Measurements from ENCODE around the gene PCNX1.

The PCNX1 gene

GRCh38 chr14:70897464-70897863 lies 9.8 kb upstream of the PCNX1 start:
- TF ChIP-seq CTCF (IDR thresholded peaks at IDR 0.05; ENCODE audit: insufficient read depth, low read length, poor library complexity, severe bottlenecking): no peak
- Histone ChIP-seq H3K27me3 (replicated peaks; ENCODE audit: control insufficient read depth, insufficient read depth, low read length) (no peaks in the 10 kb centered on the region), H3K36me3 (ENCODE audit: control insufficient read depth, insufficient read depth, low read length) (no peaks in the 10 kb centered on the region), H3K4me3 (replicated peaks; ENCODE audit: low read depth, low read length) (no peak overlapping the region)
- DNase-seq (ENCODE audit: extremely low read depth, insufficient read length): no peak

DNA sequence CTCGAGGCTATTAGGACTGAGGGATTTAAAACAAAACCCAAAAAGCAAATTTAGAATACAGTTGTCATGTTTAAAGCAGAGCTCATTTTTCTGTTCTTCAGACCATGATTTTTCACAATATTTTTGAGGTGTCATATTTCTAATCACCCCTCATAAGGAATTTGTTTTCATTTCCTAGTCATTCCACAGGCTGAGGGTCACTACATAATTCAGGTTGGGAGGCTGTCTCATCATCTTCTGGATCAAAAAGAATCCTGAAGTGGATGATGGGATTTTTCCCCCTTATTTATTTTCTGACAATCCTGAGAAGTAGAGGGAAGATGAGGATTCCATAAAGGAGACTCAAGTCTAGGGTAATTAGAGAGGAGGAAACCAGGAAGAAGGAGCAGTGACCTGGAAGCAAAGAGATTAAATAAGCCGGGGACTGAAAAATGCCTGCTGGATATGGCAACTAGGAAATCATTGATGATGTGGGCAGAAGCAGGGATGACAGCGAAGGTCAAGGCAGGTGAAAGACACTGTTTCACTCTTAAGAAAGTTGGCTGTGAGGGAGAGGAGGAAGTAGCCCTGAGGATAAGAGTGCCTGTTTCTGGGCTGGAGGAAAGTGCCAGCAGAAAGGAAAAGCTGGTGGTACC lies 9.0 kb upstream of the PCNX1 start:
- no peak for DNase-seq (ENCODE audit: extremely low read depth, insufficient read length)
- no peaks in the 10 kb centered on the region for H3K36me3 ChIP-seq (ENCODE audit: control insufficient read depth, insufficient read depth, low read length)
- H3K4me3 ChIP-seq (replicated peaks; ENCODE audit: low read depth, low read length): no peak overlapping the region
- no peaks in the 10 kb centered on the region for H3K27me3 ChIP-seq (replicated peaks; ENCODE audit: control insufficient read depth, insufficient read depth, low read length)
- no peak for TF ChIP-seq CTCF (IDR thresholded peaks at IDR 0.05; ENCODE audit: insufficient read depth, low read length, poor library complexity, severe bottlenecking)

GRCh38 chr14:70901269-70901668 lies 6.0 kb upstream of the PCNX1 start:
- no peaks in the 10 kb centered on the region for H3K36me3 ChIP-seq (ENCODE audit: control insufficient read depth, insufficient read depth, low read length)
- no peak overlapping the region for H3K4me3 ChIP-seq (replicated peaks; ENCODE audit: low read depth, low read length)
- no peaks in the 10 kb centered on the region for H3K27me3 ChIP-seq (replicated peaks; ENCODE audit: control insufficient read depth, insufficient read depth, low read length)
- DNase-seq (ENCODE audit: extremely low read depth, insufficient read length): no peak
- TF ChIP-seq CTCF (IDR thresholded peaks at IDR 0.05; ENCODE audit: insufficient read depth, low read length, poor library complexity, severe bottlenecking): no peak

GRCh38 chr14:70902184-70902583 lies 5.1 kb upstream of the PCNX1 start:
- no peaks in the 10 kb centered on the region for H3K36me3 ChIP-seq (ENCODE audit: control insufficient read depth, insufficient read depth, low read length)
- no peaks in the 10 kb centered on the region for H3K27me3 ChIP-seq (replicated peaks; ENCODE audit: control insufficient read depth, insufficient read depth, low read length)
- DNase-seq (ENCODE audit: extremely low read depth, insufficient read length): no peak
- H3K4me3 ChIP-seq (replicated peaks; ENCODE audit: low read depth, low read length): no peak overlapping the region
- TF ChIP-seq CTCF (IDR thresholded peaks at IDR 0.05; ENCODE audit: insufficient read depth, low read length, poor library complexity, severe bottlenecking): no peak

DNA sequence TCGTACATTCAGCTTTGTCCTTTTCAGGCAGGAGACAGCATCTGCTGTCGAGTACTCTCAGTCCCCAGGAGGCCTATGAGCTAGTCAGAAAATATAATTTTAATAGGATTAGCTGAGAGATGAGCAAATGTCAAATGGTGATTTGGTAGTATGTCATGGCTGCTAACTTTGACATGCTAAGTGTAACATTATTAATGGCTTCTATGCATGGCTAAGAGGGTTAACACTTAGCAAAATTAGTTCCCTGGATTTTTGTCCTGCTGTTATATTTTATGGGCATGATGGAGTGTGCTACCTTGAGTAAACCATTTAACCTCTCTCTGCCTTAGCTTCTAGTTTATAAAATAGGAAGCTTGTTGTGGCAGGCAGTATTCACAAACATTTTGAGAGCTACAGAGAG lies 2.9 kb upstream of the PCNX1 start:
- no peaks in the 10 kb centered on the region for H3K27me3 ChIP-seq (replicated peaks; ENCODE audit: control insufficient read depth, insufficient read depth, low read length)
- no peak for TF ChIP-seq CTCF (IDR thresholded peaks at IDR 0.05; ENCODE audit: insufficient read depth, low read length, poor library complexity, severe bottlenecking)
- DNase-seq (ENCODE audit: extremely low read depth, insufficient read length): no peak
- no peak overlapping the region for H3K4me3 ChIP-seq (replicated peaks; ENCODE audit: low read depth, low read length)
- H3K36me3 ChIP-seq (ENCODE audit: control insufficient read depth, insufficient read depth, low read length): no peaks in the 10 kb centered on the region

- Histone ChIP-seq H3K27me3 (replicated peaks; ENCODE audit: control insufficient read depth, insufficient read depth, low read length) (no peaks in the 10 kb centered on the region), H3K4me3 (replicated peaks; ENCODE audit: low read depth, low read length) (no peak overlapping the region), H3K36me3 (ENCODE audit: control insufficient read depth, insufficient read depth, low read length) (no peaks in the 10 kb centered on the region)
- TF ChIP-seq CTCF (IDR thresholded peaks at IDR 0.05; ENCODE audit: insufficient read depth, low read length, poor library complexity, severe bottlenecking): no peak
- DNase-seq (ENCODE audit: extremely low read depth, insufficient read length): no peak
Measured at GRCh38 chr14:70905301-70905700, 2.0 kb upstream of the PCNX1 start.
